ENCODE measurements around the gene CSKMT. TPM values are rescaled to one million over a fixed set of nuclear protein-coding genes. Genes with fewer than 3 reads are reported as not detected.
"Not testable (repeated sequence)": the region's sequence is repeated elsewhere in the genome, so short reads cannot be mapped to it uniquely, and the experiment has no call there.

The CSKMT gene
- total RNA-seq (ENCODE audit: low replicate concordance): 17.7 and 28.0 TPM in 2 replicates
- long read RNA-seq, partial matches to known transcripts: 0 of 8 reads
- long read RNA-seq, other reads (novel, unspliced or antisense): 0 of 8 reads

GRCh38 chr11:62665075-62665598, at the start of gene CSKMT, which contains the start of gene C11orf98:
TSS of gene CSKMT (plus strand) at chr11:62665312. CDS start at chr11:62665880, 568 bp downstream.
TSS of gene C11orf98 (minus strand) at chr11:62665210. CDS start at chr11:62665169, 41 bp downstream.
- no peak for TF ChIP-seq CTCF (conservative IDR thresholded peaks at IDR 0.05)
- Mint-ChIP-seq H3K27ac (peak within 1 kb of the TSS; percentile 95), H3K36me3 (peaks cover 6% of the 10 kb centered on the region), H3K4me1 (ENCODE audit: unreplicated experiment) (peaks cover 14% of the 10 kb centered on the region), H3K9me3 (no peaks in the 10 kb centered on the region), H3K27me3 (no peaks in the 10 kb centered on the region), H3K4me3 (peak within 1 kb of the TSS; percentile 98)
- DNase-seq (ENCODE audit: extremely low spot score, unreplicated experiment): peak; percentile 98

GRCh38 chr11:62615521-62615920, 49.6 kb upstream of the CSKMT start:
- H3K27me3 Mint-ChIP-seq: no peaks in the 10 kb centered on the region
- peaks cover 14% of the 10 kb centered on the region for H3K4me1 Mint-ChIP-seq (ENCODE audit: unreplicated experiment)
- H3K9me3 Mint-ChIP-seq: no peaks in the 10 kb centered on the region
- no peak for TF ChIP-seq CTCF (conservative IDR thresholded peaks at IDR 0.05)
- DNase-seq (ENCODE audit: extremely low spot score, unreplicated experiment): no peak
- peaks cover 8% of the 10 kb centered on the region for H3K36me3 Mint-ChIP-seq
- no peak overlapping the region for H3K27ac Mint-ChIP-seq
- H3K4me3 Mint-ChIP-seq: no peak overlapping the region

- not testable (repeated sequence) for H3K9me3 Mint-ChIP-seq; H3K36me3 Mint-ChIP-seq; DNase-seq (ENCODE audit: extremely low spot score, unreplicated experiment); H3K27ac Mint-ChIP-seq; H3K4me3 Mint-ChIP-seq; H3K27me3 Mint-ChIP-seq
- peaks cover 16% of the 10 kb centered on the region for H3K4me1 Mint-ChIP-seq (ENCODE audit: unreplicated experiment)
Measured at GRCh38 chr11:62616957-62617356, 48.2 kb upstream of the CSKMT start.

- no peak for DNase-seq (ENCODE audit: extremely low spot score, unreplicated experiment)
- peaks cover 9% of the 10 kb centered on the region for H3K36me3 Mint-ChIP-seq
- no peaks in the 10 kb centered on the region for H3K27me3 Mint-ChIP-seq
- peak overlapping the region; percentile 93 for H3K27ac Mint-ChIP-seq
- peaks cover 19% of the 10 kb centered on the region for H3K4me1 Mint-ChIP-seq (ENCODE audit: unreplicated experiment)
- no peak for TF ChIP-seq CTCF (conservative IDR thresholded peaks at IDR 0.05)
- peak overlapping the region; percentile 98 for H3K4me3 Mint-ChIP-seq
- H3K9me3 Mint-ChIP-seq: no peaks in the 10 kb centered on the region
Measured at GRCh38 chr11:62621027-62621566, 44.0 kb upstream of the CSKMT start.

- peak within 1 kb of the TSS; percentile 98 for H3K4me3 Mint-ChIP-seq
Measured at GRCh38 chr11:62621567-62622470, 43.3 kb upstream of the CSKMT start, which contains the start of gene B3GAT3. TSS of gene B3GAT3 (minus strand) at chr11:62621986. CDS start at chr11:62621947, 39 bp downstream.

More at GRCh38 chr11:62621567-62622470, 43.3 kb upstream of the CSKMT start, which contains the start of gene B3GAT3:
- Mint-ChIP-seq H3K36me3 (peaks cover 9% of the 10 kb centered on the region), H3K9me3 (no peaks in the 10 kb centered on the region), H3K4me1 (ENCODE audit: unreplicated experiment) (peaks cover 19% of the 10 kb centered on the region), H3K27me3 (no peaks in the 10 kb centered on the region), H3K27ac (peak within 1 kb of the TSS; percentile 94)
- peak; percentile 47 for TF ChIP-seq CTCF (conservative IDR thresholded peaks at IDR 0.05)
- DNase-seq (ENCODE audit: extremely low spot score, unreplicated experiment): peak; percentile 98

Data from type B pancreatic cell (in vitro differentiated cells).